ENCODE data around the gene APOBEC3C.
A peak's percentile ranks its signal among the peaks of the same experiment; 100 is the strongest.
"Not testable (repeated sequence)": the region's sequence is repeated elsewhere in the genome, so short reads cannot be mapped to it uniquely, and the experiment has no call there.

Gene APOBEC3C

GRCh38 chr22:39024519-39025308 lies 10.7 kb downstream of the APOBEC3C start:
- no peak for DNase-seq

- no peak for DNase-seq
Observed at GRCh38 chr22:39026509-39027150, 12.6 kb downstream of the APOBEC3C start.

GRCh38 chr22:39027717-39028116 lies 13.7 kb downstream of the APOBEC3C start:
- DNase-seq = no peak

- no peak for DNase-seq
Observed at GRCh38 chr22:39028281-39028680, 14.2 kb downstream of the APOBEC3C start.

- DNase-seq = no peak
Observed at GRCh38 chr22:39029227-39029626, 15.2 kb downstream of the APOBEC3C start.

GRCh38 chr22:39030705-39031104 lies 16.6 kb downstream of the APOBEC3C start:
- no peak for DNase-seq

GRCh38 chr22:39031434-39032295 lies 17.6 kb downstream of the APOBEC3C start:
- not testable (repeated sequence) for DNase-seq

- DNase-seq = not testable (repeated sequence)
Observed at GRCh38 chr22:39037071-39037470, 23.0 kb downstream of the APOBEC3C start.

- no peak for DNase-seq
Observed at GRCh38 chr22:39039306-39040126, 25.5 kb downstream of the APOBEC3C start.

- peak; percentile 47 for DNase-seq
Observed at GRCh38 chr22:39040155-39040537, 26.1 kb downstream of the APOBEC3C start.

- DNase-seq = peak; percentile 51
Observed at GRCh38 chr22:39040538-39041296, 26.7 kb downstream of the APOBEC3C start, which contains the start of gene APOBEC3F. TSS of gene APOBEC3F (plus strand) at chr22:39040864. CDS start at chr22:39040961, 97 bp downstream.

GRCh38 chr22:39041908-39042307 lies 27.9 kb downstream of the APOBEC3C start:
- DNase-seq = no peak

GRCh38 chr22:39043063-39043462 lies 29.0 kb downstream of the APOBEC3C start:
- DNase-seq = not testable (repeated sequence)

GRCh38 chr22:39045136-39045535 lies 31.1 kb downstream of the APOBEC3C start:
- not testable (repeated sequence) for DNase-seq

- DNase-seq = not testable (repeated sequence)
Observed at GRCh38 chr22:39049486-39049885, 35.4 kb downstream of the APOBEC3C start.

- DNase-seq = not testable (repeated sequence)
Observed at GRCh38 chr22:39051844-39052495, 37.9 kb downstream of the APOBEC3C start.

GRCh38 chr22:39055658-39056057 lies 41.6 kb downstream of the APOBEC3C start:
- DNase-seq = no peak

GRCh38 chr22:39061290-39061689 lies 47.2 kb downstream of the APOBEC3C start:
- DNase-seq = not testable (repeated sequence)

GRCh38 chr22:39061951-39062350 lies 47.9 kb downstream of the APOBEC3C start:
- not testable (repeated sequence) for DNase-seq

- not testable (repeated sequence) for DNase-seq
Observed at GRCh38 chr22:39063904-39064303, 49.8 kb downstream of the APOBEC3C start.

Data from NCI-H146 (cell line).